Right lobe of liver (tissue), 6 donors: ENCODE data around the gene FBXO47. TPM values are rescaled to one million over a fixed set of nuclear protein-coding genes. Genes with fewer than 3 reads are reported as not detected.

Source experiments
- ATAC-seq, 4 donors: fragments of 200-7000 bp; cut with Tn5 transposase; one replicate each; pipeline ENCODE4 v1.9.1; 2020; ENCODE audit warnings: mild to moderate bottlenecking in 4 of 4, moderate library complexity in 4 of 4
- DNase-seq, 3 donors: peaks; one replicate each; pipeline ENCODE4 v3.0.0-alpha.2; 2020
- H3K27ac ChIP-seq, 3 donors: fragments of 200-600 bp; one replicate each; pipeline ENCODE4 v1.8.0; 2022
- H3K27me3 ChIP-seq, 2 donors: fragments of 200-600 bp; one replicate each; pipeline ENCODE4 v1.8.0; 2022
- H3K36me3 ChIP-seq, 4 donors: fragments of 200-600 bp; sonication (generic) in 1 of 4; one replicate each; pipeline versions ENCODE4 v1.5.1 to v1.8.0; 2017 to 2022; ENCODE audit warnings: control low read depth in 1 of 4
- H3K4me1 ChIP-seq, 4 donors: fragments of 200-600 bp; sonication (generic) in 1 of 4; one replicate each; pipeline versions ENCODE4 v1.5.1 to v1.8.0; 2017 to 2022; ENCODE audit warnings: control low read depth in 1 of 4
- H3K4me3 ChIP-seq, 3 donors: fragments of 200-600 bp; one replicate each; pipeline ENCODE4 v1.8.0; 2022
- H3K9me3 ChIP-seq, 4 donors: fragments of 200-600 bp; sonication (generic) in 1 of 4; one replicate each; pipeline versions ENCODE4 v1.5.1 to v1.8.0; 2017 to 2022; ENCODE audit warnings: control low read depth in 1 of 4
- CTCF ChIP-seq, 4 donors: fragments of 200-600 bp in 3 of 4; fragments of 450-650 bp in 1 of 4; IDR thresholded peaks; one replicate each; pipeline versions ENCODE4 v1.5.1 to v1.8.0; 2016 to 2022; ENCODE audit warnings: antibody characterized with exemption in 4 of 4, mild to moderate bottlenecking in 2 of 4
- POLR2A ChIP-seq: fragments of 450-650 bp; IDR thresholded peaks from one replicate; pipeline ENCODE4 v1.6.1; 2017; ENCODE audit warnings: antibody characterized with exemption, mild to moderate bottlenecking
- WGBS: methylation state at CpG from one replicate; pipeline ENCODE4 v1.1.6; 2018; ENCODE audit warnings: low coverage, low lambda C conversion rate; ENCODE audit not compliant: insufficient coverage; ENCODE audit errors: missing lambda C conversion rate; 5-methylcytosine and 5-hydroxymethylcytosine counted together
- intact Hi-C, 2 donors: fragments of 100-400 bp; cut with DNase I; formaldehyde crosslinking; loops; one replicate each; pipeline versions ENCODE4 v1.11.2 to v1.14.1; 2022
- total RNA-seq, 6 experiments: library from RNA; depleted of rRNA in 2 of 6; stranded (reverse); fragments of >200 nt in 2 of 6; fragmentation: NEBNext Ultra II Directional in 3 of 6; extraction: Animal tissue kit (Norgen Biotek cat#: 25700) in 3 of 6; gene quantifications; one replicate each; pipeline versions ENCODE4 v1.1.0 to v1.2.4, GENCODE V29; 2016 to 2023
- donor health status: DM: no; HTN: yes; CAD: no.
- donor health status: DM: no; HTN: no; CAD: no.
- donor health status: DM: no; HTN: no; CAD: no.
- donor health status: DM: no; HTN: yes; CAD: no.
- donor health status: DM: no; HTN: yes; CAD: no.

The FBXO47 gene
- total RNA-seq, 6 experiments from 2014 or later, result not detected

DNA sequence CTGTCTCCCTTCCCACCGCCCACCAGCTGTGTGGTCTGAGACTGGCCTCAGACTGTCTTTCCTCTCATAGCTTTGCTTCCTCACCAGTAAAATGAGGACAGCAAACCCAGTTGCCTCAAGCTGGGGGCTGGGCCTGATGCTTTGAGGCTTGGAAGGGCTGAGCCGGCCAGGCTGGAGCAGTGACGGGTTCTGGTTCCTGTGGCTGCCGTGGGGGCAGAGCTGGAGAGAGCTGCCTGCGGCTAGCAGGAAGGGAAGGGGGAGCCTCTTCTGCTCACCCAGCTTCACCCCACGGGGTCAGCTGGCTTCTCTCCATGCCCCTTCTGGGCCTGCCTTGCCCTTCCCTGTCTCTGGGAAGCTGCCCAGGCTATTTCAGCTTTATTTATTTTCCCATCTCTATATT lies 73.6 kb downstream of the FBXO47 start:
- peaks cover 0 to 50% (median 31%) of the 10 kb centered on the region in 4 donors for H3K4me1 ChIP-seq
- 0% methylated on average over 5 of the region's 6 CpGs for WGBS
- ATAC-seq (peak; percentile 19 to 61 (median 34)), DNase-seq (peak in 1 of 3 donors; percentile 81)
- H3K27ac ChIP-seq, result peak overlapping the region; percentile 9 to 31 (median 10)
- TF ChIP-seq CTCF (IDR thresholded peaks at IDR 0.05), result no peak
- no peak for TF ChIP-seq POLR2A
- intact Hi-C loops, result no loop called here
- peaks cover 3 to 29% (median 8%) of the 10 kb centered on the region in 4 donors for H3K36me3 ChIP-seq
- H3K27me3 ChIP-seq, result no peaks in the 10 kb centered on the region
- no peaks in the 10 kb centered on the region for H3K9me3 ChIP-seq
- H3K4me3 ChIP-seq, result no peak overlapping the region

- 50% methylated on average over 2 of the region's 5 CpGs for whole genome bisulfite sequencing
- ATAC-seq (no peak), DNase-seq (no peak)
- Histone ChIP-seq H3K4me1 (peaks cover 0 to 50% (median 28%) of the 10 kb centered on the region in 4 donors), H3K4me3 (no peak overlapping the region), H3K27me3 (no peaks in the 10 kb centered on the region), H3K36me3 (peaks cover 3 to 30% (median 10%) of the 10 kb centered on the region in 4 donors), H3K9me3 (no peaks in the 10 kb centered on the region), H3K27ac (peak overlapping the region in 1 of 3 donors; percentile 2)
- TF ChIP-seq CTCF (IDR thresholded peaks at IDR 0.05) (no peak), POLR2A (no peak)
- intact Hi-C loops, result no loop called here
Observed at GRCh38 chr17:38893113-38893512, 74.1 kb downstream of the FBXO47 start.

DNA sequence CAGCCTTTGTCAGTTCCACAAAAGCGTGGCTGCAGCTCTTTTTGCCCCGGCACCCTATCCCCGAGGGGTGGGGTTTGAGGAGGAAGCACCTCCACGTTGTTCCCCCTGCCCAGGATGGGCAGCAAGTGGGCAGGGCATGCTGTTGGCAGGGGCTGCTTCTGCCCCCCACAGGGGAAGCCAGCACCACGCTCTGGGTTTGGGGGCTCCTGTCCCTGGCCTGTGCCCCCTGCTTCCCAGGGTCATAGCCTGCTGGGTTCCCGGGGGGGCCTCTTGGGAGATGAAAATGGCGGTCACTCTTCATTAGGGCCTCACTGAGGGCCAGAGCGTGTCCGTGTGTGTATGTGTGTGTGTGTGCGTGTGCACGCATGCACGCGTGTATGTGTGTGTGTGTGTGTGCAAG lies 74.6 kb downstream of the FBXO47 start:
- Histone ChIP-seq H3K27ac (no peak overlapping the region), H3K9me3 (no peaks in the 10 kb centered on the region), H3K4me3 (no peak overlapping the region), H3K27me3 (no peaks in the 10 kb centered on the region), H3K36me3 (peaks cover 3 to 30% (median 10%) of the 10 kb centered on the region in 4 donors), H3K4me1 (peaks cover 0 to 50% (median 25%) of the 10 kb centered on the region in 4 donors)
- TF ChIP-seq CTCF (IDR thresholded peaks at IDR 0.05) (no peak), POLR2A (no peak)
- ATAC-seq (no peak), DNase-seq (no peak)
- intact Hi-C loops, result no loop called here
- 89% methylated on average over 6 of the region's 13 CpGs for WGBS

DNA sequence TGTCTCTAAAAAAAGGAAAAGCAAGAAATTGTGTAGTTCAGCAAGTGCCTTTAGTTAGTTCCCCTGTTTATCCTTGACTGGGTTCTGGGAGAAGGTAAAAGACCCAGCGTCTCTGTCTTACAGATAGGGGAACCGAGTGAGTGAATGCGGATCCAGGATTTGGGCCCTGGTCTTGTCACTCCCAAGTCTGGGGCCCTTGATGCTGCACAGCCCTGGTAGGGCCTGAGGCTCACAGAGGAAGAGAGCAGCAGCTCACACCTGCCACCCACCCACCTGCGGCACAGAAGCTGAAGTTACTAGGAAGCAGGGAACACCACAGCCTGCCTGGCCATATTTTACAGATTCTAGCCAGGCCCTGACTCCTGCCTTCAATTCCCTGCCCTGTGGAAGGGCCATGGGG lies 75.1 kb downstream of the FBXO47 start:
- no peak for ATAC-seq
- intact Hi-C loops, result no loop called here
- H3K27ac ChIP-seq, result no peak overlapping the region
- H3K36me3 ChIP-seq, result peaks cover 3 to 30% (median 10%) of the 10 kb centered on the region in 4 donors
- H3K27me3 ChIP-seq, result no peaks in the 10 kb centered on the region
- TF ChIP-seq POLR2A (no peak), CTCF (IDR thresholded peaks at IDR 0.05) (no peak)
- 57% methylated on average over 3 of the region's 4 CpGs for WGBS
- no peak for DNase-seq
- H3K4me3 ChIP-seq, result no peak overlapping the region
- peaks cover 0 to 49% (median 22%) of the 10 kb centered on the region in 4 donors for H3K4me1 ChIP-seq
- no peaks in the 10 kb centered on the region for H3K9me3 ChIP-seq

DNA sequence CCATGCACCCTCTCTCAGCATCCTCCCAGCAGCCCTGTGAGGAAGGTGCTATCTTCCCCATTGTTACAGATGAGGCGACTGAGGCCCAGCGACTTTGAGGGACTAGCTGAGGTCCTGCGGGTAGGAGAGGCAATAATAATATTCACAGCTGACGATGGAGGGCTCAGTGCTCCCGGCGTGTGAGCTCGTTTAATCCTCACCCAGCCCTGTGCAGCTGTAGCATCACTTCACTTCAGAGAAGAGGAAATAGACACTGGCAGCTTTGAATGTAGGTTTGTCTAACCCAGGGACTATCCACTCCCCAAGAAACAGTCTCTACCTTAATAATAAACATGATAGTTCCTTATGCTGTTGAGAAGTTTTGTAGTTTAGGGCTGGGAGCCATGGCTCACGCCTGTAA lies 75.8 kb downstream of the FBXO47 start:
- DNase-seq (no peak), ATAC-seq (no peak)
- TF ChIP-seq POLR2A (no peak), CTCF (IDR thresholded peaks at IDR 0.05) (no peak)
- Histone ChIP-seq H3K27ac (no peak overlapping the region), H3K9me3 (no peaks in the 10 kb centered on the region), H3K27me3 (no peaks in the 10 kb centered on the region), H3K36me3 (peaks cover 3 to 35% (median 10%) of the 10 kb centered on the region in 4 donors), H3K4me1 (peaks cover 0 to 43% (median 19%) of the 10 kb centered on the region in 4 donors), H3K4me3 (no peak overlapping the region)
- WGBS, result 46% methylated on average over 2 of the region's 8 CpGs
- intact Hi-C loops, result no loop called here
